Measurements from ENCODE around the gene RRP12.

GRCh38 chr10:97353945-97354344 lies 47.2 kb downstream of the RRP12 start:
- TF ChIP-seq POLR2AphosphoS5 (IDR thresholded peaks at IDR 0.05): no peak
- TF ChIP-seq, protein P1, sequence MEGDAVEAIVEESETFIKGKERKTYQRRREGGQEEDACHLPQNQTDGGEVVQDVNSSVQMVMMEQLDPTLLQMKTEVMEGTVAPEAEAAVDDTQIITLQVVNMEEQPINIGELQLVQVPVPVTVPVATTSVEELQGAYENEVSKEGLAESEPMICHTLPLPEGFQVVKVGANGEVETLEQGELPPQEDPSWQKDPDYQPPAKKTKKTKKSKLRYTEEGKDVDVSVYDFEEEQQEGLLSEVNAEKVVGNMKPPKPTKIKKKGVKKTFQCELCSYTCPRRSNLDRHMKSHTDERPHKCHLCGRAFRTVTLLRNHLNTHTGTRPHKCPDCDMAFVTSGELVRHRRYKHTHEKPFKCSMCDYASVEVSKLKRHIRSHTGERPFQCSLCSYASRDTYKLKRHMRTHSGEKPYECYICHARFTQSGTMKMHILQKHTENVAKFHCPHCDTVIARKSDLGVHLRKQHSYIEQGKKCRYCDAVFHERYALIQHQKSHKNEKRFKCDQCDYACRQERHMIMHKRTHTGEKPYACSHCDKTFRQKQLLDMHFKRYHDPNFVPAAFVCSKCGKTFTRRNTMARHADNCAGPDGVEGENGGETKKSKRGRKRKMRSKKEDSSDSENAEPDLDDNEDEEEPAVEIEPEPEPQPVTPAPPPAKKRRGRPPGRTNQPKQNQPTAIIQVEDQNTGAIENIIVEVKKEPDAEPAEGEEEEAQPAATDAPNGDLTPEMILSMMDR (IDR thresholded peaks at IDR 0.05; ENCODE audit: poor library complexity, severe bottlenecking): no peak
- no peak for TF ChIP-seq EZH2 (IDR thresholded peaks at IDR 0.05; ENCODE audit: borderline replicate concordance, insufficient read depth, low read length, poor library complexity, severe bottlenecking)
- TF ChIP-seq, protein P2, sequence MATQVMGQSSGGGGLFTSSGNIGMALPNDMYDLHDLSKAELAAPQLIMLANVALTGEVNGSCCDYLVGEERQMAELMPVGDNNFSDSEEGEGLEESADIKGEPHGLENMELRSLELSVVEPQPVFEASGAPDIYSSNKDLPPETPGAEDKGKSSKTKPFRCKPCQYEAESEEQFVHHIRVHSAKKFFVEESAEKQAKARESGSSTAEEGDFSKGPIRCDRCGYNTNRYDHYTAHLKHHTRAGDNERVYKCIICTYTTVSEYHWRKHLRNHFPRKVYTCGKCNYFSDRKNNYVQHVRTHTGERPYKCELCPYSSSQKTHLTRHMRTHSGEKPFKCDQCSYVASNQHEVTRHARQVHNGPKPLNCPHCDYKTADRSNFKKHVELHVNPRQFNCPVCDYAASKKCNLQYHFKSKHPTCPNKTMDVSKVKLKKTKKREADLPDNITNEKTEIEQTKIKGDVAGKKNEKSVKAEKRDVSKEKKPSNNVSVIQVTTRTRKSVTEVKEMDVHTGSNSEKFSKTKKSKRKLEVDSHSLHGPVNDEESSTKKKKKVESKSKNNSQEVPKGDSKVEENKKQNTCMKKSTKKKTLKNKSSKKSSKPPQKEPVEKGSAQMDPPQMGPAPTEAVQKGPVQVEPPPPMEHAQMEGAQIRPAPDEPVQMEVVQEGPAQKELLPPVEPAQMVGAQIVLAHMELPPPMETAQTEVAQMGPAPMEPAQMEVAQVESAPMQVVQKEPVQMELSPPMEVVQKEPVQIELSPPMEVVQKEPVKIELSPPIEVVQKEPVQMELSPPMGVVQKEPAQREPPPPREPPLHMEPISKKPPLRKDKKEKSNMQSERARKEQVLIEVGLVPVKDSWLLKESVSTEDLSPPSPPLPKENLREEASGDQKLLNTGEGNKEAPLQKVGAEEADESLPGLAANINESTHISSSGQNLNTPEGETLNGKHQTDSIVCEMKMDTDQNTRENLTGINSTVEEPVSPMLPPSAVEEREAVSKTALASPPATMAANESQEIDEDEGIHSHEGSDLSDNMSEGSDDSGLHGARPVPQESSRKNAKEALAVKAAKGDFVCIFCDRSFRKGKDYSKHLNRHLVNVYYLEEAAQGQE (IDR thresholded peaks at IDR 0.05; ENCODE audit: borderline replicate concordance): no peak

Data from neural cell (in vitro differentiated cells).